ENCODE results near the gene SLC43A3. TPM values are rescaled to one million over a fixed set of nuclear protein-coding genes. Genes with fewer than 3 reads are reported as not detected.
A peak's percentile ranks its signal among the peaks of the same experiment; 100 is the strongest.

SLC43A3 gene
- total RNA-seq, 2 donors from 2014 or later, result 31.7 to 61.3 TPM

GRCh38 chr11:57458410-57459163 lies 31.7 kb upstream of the SLC43A3 start:
- no peak for DNase-seq (ENCODE audit: low spot score)
- Histone ChIP-seq H3K4me1 (peaks cover 0 to 41% of the 10 kb centered on the region in 2 donors), H3K4me3 (peak overlapping the region; percentile 34 to 46), H3K27me3 (peaks cover 12% of the 10 kb centered on the region in 2 donors), H3K27ac (peak overlapping the region in 1 of 2 donors; percentile 17), H3K9me3 (no peaks in the 10 kb centered on the region), H3K36me3 (no peaks in the 10 kb centered on the region)
- TF ChIP-seq, protein P1, sequence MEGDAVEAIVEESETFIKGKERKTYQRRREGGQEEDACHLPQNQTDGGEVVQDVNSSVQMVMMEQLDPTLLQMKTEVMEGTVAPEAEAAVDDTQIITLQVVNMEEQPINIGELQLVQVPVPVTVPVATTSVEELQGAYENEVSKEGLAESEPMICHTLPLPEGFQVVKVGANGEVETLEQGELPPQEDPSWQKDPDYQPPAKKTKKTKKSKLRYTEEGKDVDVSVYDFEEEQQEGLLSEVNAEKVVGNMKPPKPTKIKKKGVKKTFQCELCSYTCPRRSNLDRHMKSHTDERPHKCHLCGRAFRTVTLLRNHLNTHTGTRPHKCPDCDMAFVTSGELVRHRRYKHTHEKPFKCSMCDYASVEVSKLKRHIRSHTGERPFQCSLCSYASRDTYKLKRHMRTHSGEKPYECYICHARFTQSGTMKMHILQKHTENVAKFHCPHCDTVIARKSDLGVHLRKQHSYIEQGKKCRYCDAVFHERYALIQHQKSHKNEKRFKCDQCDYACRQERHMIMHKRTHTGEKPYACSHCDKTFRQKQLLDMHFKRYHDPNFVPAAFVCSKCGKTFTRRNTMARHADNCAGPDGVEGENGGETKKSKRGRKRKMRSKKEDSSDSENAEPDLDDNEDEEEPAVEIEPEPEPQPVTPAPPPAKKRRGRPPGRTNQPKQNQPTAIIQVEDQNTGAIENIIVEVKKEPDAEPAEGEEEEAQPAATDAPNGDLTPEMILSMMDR (IDR thresholded peaks at IDR 0.05), result peak; percentile 86

- H3K27me3 ChIP-seq, result peaks cover 12% of the 10 kb centered on the region in 2 donors
- TF ChIP-seq, protein P1 (IDR thresholded peaks at IDR 0.05), result no peak
- peak overlapping the region in 1 of 2 donors; percentile 17 for H3K27ac ChIP-seq
These were observed 31.1 kb upstream of the SLC43A3 start for GRCh38 chr11:57458060-57458409.

DNA sequence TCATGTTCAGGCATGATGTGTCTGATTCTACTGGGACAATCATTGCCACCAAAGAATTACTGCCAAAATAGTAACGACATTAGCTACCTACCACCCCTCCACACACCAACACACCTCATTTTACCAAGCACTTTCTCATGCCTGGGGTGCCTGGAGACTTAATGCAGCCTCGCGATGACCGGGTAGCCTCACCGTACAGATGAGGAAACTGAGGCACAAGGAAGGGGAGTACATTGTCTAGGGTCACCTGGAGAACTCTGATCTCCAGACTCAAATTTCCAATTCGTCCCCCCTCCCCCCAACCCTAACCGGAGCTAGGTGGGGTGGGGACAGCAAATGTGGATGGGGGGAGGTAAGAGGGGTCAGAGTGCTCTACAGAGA lies 30.7 kb upstream of the SLC43A3 start:
- Histone ChIP-seq H3K27me3 (peaks cover 12% of the 10 kb centered on the region in 2 donors), H3K27ac (no peak overlapping the region), H3K36me3 (no peaks in the 10 kb centered on the region), H3K9me3 (no peaks in the 10 kb centered on the region), H3K4me3 (no peak overlapping the region), H3K4me1 (peaks cover 0 to 41% of the 10 kb centered on the region in 2 donors)
- TF ChIP-seq, protein P1 (IDR thresholded peaks at IDR 0.05), result peak in 1 of 2 donors; percentile 26
- DNase-seq (ENCODE audit: low spot score), result no peak

More at GRCh38 chr11:57458060-57458409, 31.1 kb upstream of the SLC43A3 start:
- Histone ChIP-seq H3K9me3 (no peaks in the 10 kb centered on the region), H3K36me3 (no peaks in the 10 kb centered on the region), H3K4me1 (peaks cover 0 to 41% of the 10 kb centered on the region in 2 donors), H3K4me3 (peak overlapping the region; percentile 34 to 46)
- DNase-seq (ENCODE audit: low spot score), result no peak

GRCh38 chr11:57456960-57457642 lies 30.2 kb upstream of the SLC43A3 start:
- H3K27ac ChIP-seq, result no peak overlapping the region
- H3K4me1 ChIP-seq, result peaks cover 0 to 41% of the 10 kb centered on the region in 2 donors
- peaks cover 12% of the 10 kb centered on the region in 2 donors for H3K27me3 ChIP-seq
- H3K36me3 ChIP-seq, result no peaks in the 10 kb centered on the region
- no peaks in the 10 kb centered on the region for H3K9me3 ChIP-seq
- TF ChIP-seq, protein P1 (IDR thresholded peaks at IDR 0.05), result peak; percentile 99 to 100
- DNase-seq (ENCODE audit: low spot score), result peak; percentile 94
- H3K4me3 ChIP-seq, result no peak overlapping the region

- Histone ChIP-seq H3K36me3 (no peaks in the 10 kb centered on the region), H3K27me3 (peaks cover 0 to 2% of the 10 kb centered on the region in 2 donors), H3K4me1 (peaks cover 0 to 18% of the 10 kb centered on the region in 2 donors), H3K4me3 (no peak overlapping the region), H3K9me3 (no peaks in the 10 kb centered on the region), H3K27ac (no peak overlapping the region)
- no peak for DNase-seq (ENCODE audit: low spot score)
- TF ChIP-seq, protein P1 (IDR thresholded peaks at IDR 0.05), result no peak
These were observed 26.7 kb upstream of the SLC43A3 start for GRCh38 chr11:57453543-57454177.
